H9 (cell line): ENCODE measurements around the gene CDK15. TPM values are rescaled to one million over a fixed set of nuclear protein-coding genes. Genes with fewer than 3 reads are reported as not detected.

Experiments
- DNase-seq: peaks from one replicate; pipeline ENCODE4 v3.0.0-alpha.2; 2017
- H2AFZ ChIP-seq: one replicate; pipeline ENCODE4 v1.6.1; 2013; ENCODE audit warnings: mild to moderate bottlenecking, low read length, control low read depth, moderate library complexity
- H2AK5ac ChIP-seq: 2 replicates; pipeline ENCODE4 v1.6.1; 2013; ENCODE audit warnings: low read length, control low read depth, mixed read lengths; ENCODE audit not compliant: insufficient read length
- H2BK120ac ChIP-seq: one replicate; pipeline ENCODE4 v1.6.1; 2013; ENCODE audit warnings: low read depth, mild to moderate bottlenecking, low read length, control low read depth, inconsistent platforms; ENCODE audit not compliant: poor library complexity, severe bottlenecking
- H2BK12ac ChIP-seq: 2 replicates; pipeline ENCODE4 v1.6.1; 2013; ENCODE audit warnings: low read length, control low read depth, mixed read lengths, low read depth; ENCODE audit not compliant: insufficient read length
- H2BK15ac ChIP-seq: 2 replicates; pipeline ENCODE4 v1.6.1; 2013; ENCODE audit warnings: low read depth, low read length, control low read depth
- H2BK20ac ChIP-seq: one replicate; pipeline ENCODE4 v1.6.1; 2013; ENCODE audit warnings: low read depth, mild to moderate bottlenecking, low read length, control low read depth, inconsistent platforms; ENCODE audit not compliant: poor library complexity, severe bottlenecking
- H2BK5ac ChIP-seq: 2 replicates; pipeline ENCODE4 v1.6.1; 2013; ENCODE audit warnings: low read length, control low read depth, mixed read lengths; ENCODE audit not compliant: insufficient read length
- H3K14ac ChIP-seq: 2 replicates; pipeline ENCODE4 v1.6.1; 2013; ENCODE audit warnings: low read length, control low read depth; ENCODE audit not compliant: insufficient read depth
- H3K18ac ChIP-seq: 2 replicates; pipeline ENCODE4 v1.6.1; 2013; ENCODE audit warnings: low read depth, mild to moderate bottlenecking, mixed read lengths, low read length, control low read depth; ENCODE audit not compliant: insufficient read length
- H3K23ac ChIP-seq: 2 replicates; pipeline ENCODE4 v1.6.1; 2013; ENCODE audit warnings: low read length, control low read depth, mixed read lengths, low read depth; ENCODE audit not compliant: insufficient read length
- H3K23me2 ChIP-seq: 2 replicates; pipeline ENCODE4 v1.6.1; 2013; ENCODE audit warnings: low read depth, mild to moderate bottlenecking, mixed read lengths, low read length, control low read depth; ENCODE audit not compliant: insufficient read length, poor library complexity, severe bottlenecking
- H3K27ac ChIP-seq: 2 replicates; pipeline ENCODE4 v1.5.1; 2013; ENCODE audit warnings: low read length, control low read depth, mixed read lengths, low read depth; ENCODE audit not compliant: insufficient read length
- H3K27me3 ChIP-seq: 2 replicates; pipeline ENCODE4 v1.6.1; 2013; ENCODE audit warnings: low read length, control low read depth, inconsistent platforms; ENCODE audit not compliant: insufficient read depth
- H3K4ac ChIP-seq: 2 replicates; pipeline ENCODE4 v1.6.1; 2013; ENCODE audit warnings: low read depth, mild to moderate bottlenecking, control low read depth, inconsistent platforms, low read length, moderate library complexity
- H3K4me1 ChIP-seq: 2 replicates; pipeline ENCODE4 v1.6.1; 2013; ENCODE audit warnings: low read length, control low read depth, inconsistent platforms; ENCODE audit not compliant: insufficient read depth
- H3K4me2 ChIP-seq: 2 replicates; pipeline ENCODE4 v1.6.1; 2013; ENCODE audit warnings: low read length, control low read depth, mixed read lengths; ENCODE audit not compliant: insufficient read length, insufficient read depth
- H3K56ac ChIP-seq: 2 replicates; pipeline ENCODE4 v1.6.1; 2013; ENCODE audit warnings: low read depth, mild to moderate bottlenecking, mixed read lengths, low read length, control low read depth; ENCODE audit not compliant: insufficient read length
- H3K79me1 ChIP-seq: 2 replicates; pipeline ENCODE4 v1.6.1; 2013; ENCODE audit warnings: low read depth, mild to moderate bottlenecking, moderate library complexity, low read length, control low read depth, inconsistent platforms; ENCODE audit not compliant: insufficient read depth, poor library complexity, severe bottlenecking
- H3K79me2 ChIP-seq: 2 replicates; pipeline ENCODE4 v1.6.1; 2013; ENCODE audit warnings: low read length, control low read depth, inconsistent platforms; ENCODE audit not compliant: insufficient read depth
- H3K9ac ChIP-seq: 2 replicates; pipeline ENCODE4 v1.6.1; 2013; ENCODE audit warnings: low read length, control low read depth, mixed read lengths; ENCODE audit not compliant: insufficient read length; ENCODE audit errors: extremely low read depth
- H3K9me3 ChIP-seq: one replicate; pipeline ENCODE4 v1.6.1; 2013; ENCODE audit warnings: low read depth, low read length, inconsistent platforms; ENCODE audit not compliant: control insufficient read depth
- H3T11ph ChIP-seq: one replicate; pipeline ENCODE4 v1.6.1; 2013; ENCODE audit warnings: mild to moderate bottlenecking, low read length, control low read depth, inconsistent platforms
- H4K20me1 ChIP-seq: one replicate; pipeline ENCODE4 v1.6.1; 2013; ENCODE audit not compliant: control insufficient read depth, insufficient read length, insufficient read depth
- H4K5ac ChIP-seq: 2 replicates; pipeline ENCODE4 v1.6.1; 2013; ENCODE audit warnings: low read depth, mild to moderate bottlenecking, mixed read lengths, low read length, control low read depth; ENCODE audit not compliant: insufficient read length
- H4K8ac ChIP-seq: replicated peaks from 2 replicates; pipeline ENCODE4 v1.6.1; 2013; ENCODE audit warnings: low read length, control low read depth, mixed read lengths, low read depth; ENCODE audit not compliant: insufficient read length
- H4K91ac ChIP-seq: 2 replicates; pipeline ENCODE4 v1.6.1; 2013; ENCODE audit warnings: low read depth, mild to moderate bottlenecking, moderate library complexity, mixed read lengths, low read length, control low read depth; ENCODE audit not compliant: insufficient read length
- H3K27ac Mint-ChIP-seq, 3 experiments: 2 replicates in 2 of 3; 3 replicates in 1 of 3; pipeline ENCODE4 v1.8.0; 2020 to 2021; ENCODE audit warnings: mixed read lengths in 3 of 3, mild to moderate bottlenecking in 1 of 3, moderate library complexity in 1 of 3
- H3K27me3 Mint-ChIP-seq: 2 replicates; pipeline ENCODE4 v1.8.0; 2021; ENCODE audit warnings: low read depth, mild to moderate bottlenecking, moderate library complexity, mixed read lengths
- H3K36me3 Mint-ChIP-seq, 3 experiments: 2 replicates in 2 of 3; 3 replicates in 1 of 3; pipeline ENCODE4 v1.8.0; 2020 to 2021; ENCODE audit warnings: low read depth in 3 of 3, mixed read lengths in 3 of 3; ENCODE audit not compliant: insufficient read depth in 1 of 3
- H3K4me1 Mint-ChIP-seq, 2 experiments: 2 replicates each; pipeline ENCODE4 v1.8.0; 2020; ENCODE audit warnings: mixed read lengths in 2 of 2
- H3K4me3 Mint-ChIP-seq, 2 experiments: 2 replicates in 1 of 2; 3 replicates in 1 of 2; pipeline ENCODE4 v1.8.0; 2020 to 2021; ENCODE audit warnings: mild to moderate bottlenecking in 2 of 2, mixed read lengths in 2 of 2, moderate library complexity in 1 of 2
- H3K9me3 Mint-ChIP-seq, 2 experiments: 2 replicates in 1 of 2; 3 replicates in 1 of 2; pipeline ENCODE4 v1.8.0; 2020; ENCODE audit warnings: mild to moderate bottlenecking in 2 of 2, mixed read lengths in 2 of 2, moderate library complexity in 1 of 2
- CTCF ChIP-seq: fragments of 200-600 bp; sonication (generic); conservative IDR thresholded peaks from 3 replicates; pipeline ENCODE4 v1.8.0; 2021; ENCODE audit warnings: antibody characterized with exemption, mild to moderate bottlenecking
- WGBS: extraction: QIAGEN DNeasy Blood & Tissue Kit; methylation state at CpG from one replicate; pipeline ENCODE4 v1.1.7; 2013; ENCODE audit warnings: missing lambda C conversion rate, low lambda C conversion rate, mixed read lengths; ENCODE audit not compliant: insufficient read length; ENCODE audit errors: extremely low coverage; 5-methylcytosine and 5-hydroxymethylcytosine counted together
- total RNA-seq: library from RNA; stranded (reverse); gene quantifications from 2 replicates; pipeline ENCODE4 v1.2.1, GENCODE V29; 2021

The CDK15 gene
- total RNA-seq, 1 experiment from 2014 or later: not detected

GRCh38 chr2:201807452-201807999 lies 1.2 kb downstream of the CDK15 start:
- no peaks in the 10 kb centered on the region for H3K9me3 ChIP-seq
- no peaks in the 10 kb centered on the region for H3K4me1 ChIP-seq
- no CpG with 5 or more reads among the region's 8 CpGs for WGBS
- no peak overlapping the region for H2BK5ac ChIP-seq
- TF ChIP-seq CTCF: no peak
- H3K14ac ChIP-seq: no peak overlapping the region
- Mint-ChIP-seq H3K27ac (no peak overlapping the region; a peak in 1 of 7 replicates), H3K27me3 (peaks cover 11% of the 10 kb centered on the region), H3K4me1 (peaks cover 17 to 21% of the 10 kb centered on the region in 2 experiments), H3K36me3 (peaks cover 0 to 4% (median 0%) of the 10 kb centered on the region in 3 experiments; a peak in 2 of 7 replicates), H3K4me3 (no peak overlapping the region), H3K9me3 (no peaks in the 10 kb centered on the region)
- no peak overlapping the region for H4K8ac ChIP-seq
- DNase-seq: no peak
- no peak overlapping the region for H3T11ph ChIP-seq
- no peak overlapping the region for H3K4ac ChIP-seq
- H4K5ac ChIP-seq: no peak overlapping the region
- H3K56ac ChIP-seq: no peak overlapping the region
- no peaks in the 10 kb centered on the region for H3K27me3 ChIP-seq
- no peak overlapping the region for H3K23ac ChIP-seq
- H3K18ac ChIP-seq: no peak overlapping the region
- H4K20me1 ChIP-seq: no peaks in the 10 kb centered on the region
- no peaks in the 10 kb centered on the region for H3K79me1 ChIP-seq
- H3K27ac ChIP-seq: no peak overlapping the region
- H2BK120ac ChIP-seq: no peak overlapping the region
- no peak overlapping the region for H3K4me2 ChIP-seq
- no peak overlapping the region for H2BK20ac ChIP-seq
- no peak overlapping the region for H2BK15ac ChIP-seq
- H3K9ac ChIP-seq: no peak overlapping the region
- H2AFZ ChIP-seq: no peak overlapping the region
- no peaks in the 10 kb centered on the region for H3K79me2 ChIP-seq
- no peak overlapping the region for H2AK5ac ChIP-seq
- no peaks in the 10 kb centered on the region for H3K23me2 ChIP-seq
- no peak overlapping the region for H2BK12ac ChIP-seq
- H4K91ac ChIP-seq: no peak overlapping the region
